Astrocyte of the hippocampus (primary cell): ENCODE results near the gene TRPV4.

ENCODE experiments used
- DNase-seq: peaks from one replicate; pipeline ENCODE4 v3.0.0; 2011; ENCODE audit warnings: low read depth, low spot score

The TRPV4 gene

GRCh38 chr12:109764123-109764522, 69.1 kb downstream of the TRPV4 start:
- DNase-seq, result no peak

- DNase-seq, result no peak
Observed at GRCh38 chr12:109763201-109763841, 69.9 kb downstream of the TRPV4 start.

GRCh38 chr12:109762673-109763191, 70.5 kb downstream of the TRPV4 start:
- no peak for DNase-seq

- DNase-seq, result no peak
Observed at GRCh38 chr12:109762071-109762672, 71.0 kb downstream of the TRPV4 start.

GRCh38 chr12:109760930-109761921, 72.0 kb downstream of the TRPV4 start:
- no peak for DNase-seq

GRCh38 chr12:109760031-109760929, 72.9 kb downstream of the TRPV4 start:
- no peak for DNase-seq

GRCh38 chr12:109759595-109759994, 73.6 kb downstream of the TRPV4 start:
- DNase-seq, result no peak

GRCh38 chr12:109758426-109759420, 74.5 kb downstream of the TRPV4 start:
- DNase-seq, result no peak

GRCh38 chr12:109757671-109758265, 75.4 kb downstream of the TRPV4 start:
- no peak for DNase-seq

- DNase-seq, result no peak
Observed at GRCh38 chr12:109756457-109756856, 76.7 kb downstream of the TRPV4 start.

- no peak for DNase-seq
Observed at GRCh38 chr12:109753959-109754358, 79.2 kb downstream of the TRPV4 start.

- no peak for DNase-seq
Observed at GRCh38 chr12:109753054-109753401, 80.2 kb downstream of the TRPV4 start.

GRCh38 chr12:109752117-109753053, 80.8 kb downstream of the TRPV4 start:
- DNase-seq, result no peak

GRCh38 chr12:109744986-109745942, 87.9 kb downstream of the TRPV4 start:
- no peak for DNase-seq

GRCh38 chr12:109744026-109744425, 89.2 kb downstream of the TRPV4 start:
- DNase-seq, result no peak

- DNase-seq, result no peak
Observed at GRCh38 chr12:109743076-109743910, 89.9 kb downstream of the TRPV4 start.
